CD4-positive, alpha-beta T cell treated with Interleukin-17A for 1 hour (primary cell): ENCODE measurements around the gene TICAM2.

Source experiments
- DNase-seq: peaks from one replicate; pipeline ENCODE4 v3.0.0-alpha.2; 2020

The TICAM2 gene

DNA sequence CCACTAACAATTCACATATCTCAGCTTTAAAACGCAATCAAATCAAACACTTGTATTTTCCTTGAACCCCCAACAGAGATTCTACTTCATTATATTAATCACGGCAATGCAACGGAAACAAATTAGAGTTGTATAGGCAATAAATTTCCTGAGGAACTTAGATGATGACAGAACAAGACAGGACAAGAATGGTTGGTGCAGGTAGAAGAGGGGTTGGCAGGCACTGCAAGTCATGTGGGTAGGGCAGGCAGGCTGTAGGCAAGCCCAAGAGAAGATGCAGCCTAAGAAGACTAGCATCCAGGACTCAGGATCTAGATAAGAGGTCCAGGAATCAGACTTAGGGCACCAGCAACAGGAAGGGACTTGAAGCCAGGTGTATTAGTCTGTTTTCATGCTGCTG lies 41.1 kb downstream of the TICAM2 start:
- no peak for DNase-seq

DNA sequence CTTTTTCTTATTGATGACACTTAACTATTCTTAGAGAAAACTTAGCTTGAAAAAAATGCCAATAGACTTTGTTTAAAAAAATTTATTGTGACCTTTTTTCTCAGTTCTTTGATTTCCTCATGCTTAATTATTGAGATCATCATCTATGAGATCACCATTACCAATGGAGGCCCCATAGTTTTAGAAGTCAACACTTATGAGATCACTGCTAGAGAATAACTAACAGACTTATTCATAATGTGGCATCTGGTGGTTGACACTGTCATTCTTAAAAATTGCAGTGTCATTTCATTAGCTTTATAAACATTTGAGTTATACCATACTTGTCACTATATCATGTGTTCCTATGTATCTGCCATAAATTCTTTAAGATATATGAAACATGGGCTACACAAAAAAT lies 42.8 kb downstream of the TICAM2 start:
- no peak for DNase-seq

DNA sequence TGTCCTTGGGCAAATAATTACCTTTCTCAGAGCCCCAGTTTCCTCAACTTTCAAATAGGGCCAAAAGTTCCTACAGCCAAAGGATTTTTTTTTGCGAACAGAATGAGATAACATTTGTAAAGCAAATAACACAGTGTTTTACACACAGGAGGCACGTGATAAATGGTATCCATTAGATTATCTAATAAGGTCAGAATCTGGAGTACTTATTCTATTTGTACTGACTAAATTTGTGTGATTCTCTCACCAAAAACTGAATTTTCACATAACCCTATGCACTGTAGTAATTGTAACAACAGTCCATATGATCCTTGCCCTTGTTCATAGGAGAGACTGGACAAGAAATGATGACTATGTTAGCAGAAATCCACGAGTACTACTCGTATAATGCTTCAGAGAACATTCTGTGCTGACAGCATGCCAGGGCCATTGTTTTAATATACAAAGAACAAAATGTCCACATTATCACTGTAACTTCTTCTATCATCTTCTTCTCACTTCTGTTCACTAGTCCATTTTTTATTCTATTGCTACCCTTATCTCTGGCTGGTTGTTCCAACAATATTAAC lies 43.8 kb downstream of the TICAM2 start:
- DNase-seq = no peak

DNA sequence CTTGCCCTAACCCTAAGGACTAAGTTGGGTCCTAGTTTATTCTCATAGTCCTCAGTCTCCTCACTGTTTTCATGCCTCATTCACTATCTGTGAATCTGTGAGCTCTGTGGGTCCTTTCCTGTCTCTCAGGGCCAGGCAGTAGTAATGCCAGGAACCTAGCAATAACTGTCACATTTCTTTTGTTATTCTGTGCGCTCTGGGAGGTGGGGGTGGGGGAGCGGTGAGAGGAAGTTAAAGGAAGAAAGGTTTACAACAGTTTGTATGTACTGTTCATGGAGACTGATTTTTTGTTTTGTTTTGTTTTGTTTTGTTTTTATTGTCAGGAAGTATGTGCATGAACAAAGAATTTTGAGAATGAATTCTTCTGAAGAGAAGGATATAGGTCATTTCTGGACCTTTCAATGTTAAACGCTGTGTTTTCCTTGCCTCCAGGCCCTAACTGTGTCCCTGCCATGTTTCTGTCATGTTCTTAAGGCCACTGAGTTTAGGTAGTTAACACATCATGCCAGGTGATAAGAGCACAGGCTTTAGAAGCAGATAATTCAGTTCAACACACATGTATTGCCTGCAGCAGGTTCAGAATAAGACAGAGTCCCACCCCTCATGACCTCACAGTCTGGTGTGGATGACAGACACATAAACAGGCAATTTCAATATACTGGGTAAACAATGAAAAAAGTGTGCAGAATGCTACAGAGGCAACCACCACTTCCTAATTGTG lies 44.5 kb downstream of the TICAM2 start:
- DNase-seq = no peak

DNA sequence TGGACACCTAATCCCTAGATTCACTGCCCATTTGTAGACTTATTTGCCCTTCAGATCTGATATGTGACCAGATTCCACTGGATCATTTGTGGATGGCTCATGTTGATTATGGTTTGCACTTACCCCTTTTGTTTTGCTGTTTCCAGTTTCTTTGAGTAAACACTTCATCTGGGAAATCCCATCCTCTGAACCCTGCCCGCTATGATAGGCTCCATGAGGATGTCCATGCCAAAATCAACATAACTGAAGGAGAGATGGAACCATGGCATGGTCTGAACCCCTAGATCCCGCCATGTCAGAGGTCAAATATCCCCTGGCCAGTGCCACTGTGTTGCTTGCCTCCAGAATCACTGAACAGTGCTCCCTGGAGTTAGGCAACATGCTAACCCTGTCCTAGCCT lies 46.0 kb downstream of the TICAM2 start:
- no peak for DNase-seq

DNA sequence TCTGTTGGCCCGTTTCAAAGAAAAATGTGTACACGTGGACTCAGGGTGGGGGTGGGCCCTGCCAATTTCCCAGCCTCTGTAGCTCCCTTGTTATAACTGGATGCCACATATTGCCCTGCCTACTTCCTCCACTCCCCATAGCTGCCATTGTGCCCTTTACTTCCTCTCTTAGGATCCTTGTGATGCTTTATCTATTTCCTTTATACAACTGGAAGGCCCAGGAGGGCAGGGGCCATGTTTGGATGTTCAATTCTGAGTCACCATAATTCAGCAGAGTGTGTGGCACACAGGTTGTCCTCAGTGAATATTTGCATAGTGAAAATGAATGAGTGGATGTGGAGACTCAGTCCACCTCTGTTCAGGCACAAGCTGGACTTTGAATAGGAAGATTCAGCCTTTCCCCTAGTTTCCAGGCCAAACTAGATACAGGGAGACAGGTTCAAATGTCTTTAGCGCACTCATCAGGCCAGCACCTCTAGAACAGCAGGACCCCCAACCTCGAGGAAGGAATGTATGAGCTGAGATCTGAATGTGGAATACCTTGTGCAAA lies 47.1 kb downstream of the TICAM2 start:
- DNase-seq = no peak

DNA sequence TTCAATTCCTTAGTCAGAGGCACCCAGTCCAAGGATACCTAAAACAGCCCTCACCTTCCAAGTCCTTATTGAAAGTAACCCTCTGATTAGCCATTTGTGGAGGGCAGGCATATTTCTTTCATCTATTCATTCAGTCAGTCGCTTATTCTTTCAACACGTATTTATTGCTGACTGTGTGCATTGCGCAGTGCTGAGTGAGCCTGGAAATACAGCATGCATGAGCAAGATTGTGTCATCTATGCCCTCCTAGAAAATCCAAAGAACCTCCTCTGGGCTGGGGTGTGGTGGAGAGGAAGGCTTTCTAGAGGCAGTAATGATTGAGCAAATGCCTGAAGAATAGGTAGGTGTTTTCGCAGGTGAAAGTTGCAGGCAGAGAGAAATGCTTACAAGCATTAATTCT lies 49.2 kb downstream of the TICAM2 start:
- DNase-seq = no peak

DNA sequence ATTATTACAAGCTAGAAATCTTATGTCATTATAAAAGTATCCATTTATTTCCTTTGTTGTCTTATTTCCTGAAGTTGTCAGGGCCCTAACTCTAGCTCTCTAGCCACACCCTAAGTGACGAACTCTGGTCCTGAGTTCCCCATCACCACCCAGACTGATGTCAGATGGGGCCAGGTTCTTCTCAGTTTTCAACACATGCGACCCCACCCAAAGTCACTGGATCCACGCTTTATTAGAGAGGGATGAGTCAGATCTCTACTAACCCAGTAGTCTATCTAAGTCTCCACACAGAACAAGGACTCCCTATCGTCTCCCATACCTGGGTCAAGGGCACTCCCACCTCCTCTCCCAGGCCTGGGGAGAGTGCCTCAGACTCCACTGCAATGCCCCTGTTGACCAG lies 50.9 kb downstream of the TICAM2 start:
- no peak for DNase-seq

DNA sequence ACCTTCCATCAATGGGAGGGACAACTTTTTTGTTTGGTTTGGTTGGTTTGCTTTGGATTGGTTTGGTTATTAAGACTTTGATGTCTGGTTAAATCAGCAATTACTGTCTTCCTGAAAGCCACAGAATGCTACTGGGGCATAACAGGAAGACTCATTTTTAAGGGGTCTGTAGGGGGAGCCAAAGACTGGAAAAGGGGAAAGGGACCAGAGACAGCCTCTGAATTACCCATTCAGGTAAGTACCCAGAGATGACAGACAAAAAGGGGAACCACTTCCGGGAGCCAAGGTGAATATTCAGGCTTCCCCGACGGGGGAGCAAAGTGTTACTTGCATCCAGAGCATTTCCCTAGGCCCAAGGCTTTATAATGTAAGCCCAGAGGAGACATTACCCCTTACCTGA lies 53.1 kb downstream of the TICAM2 start:
- DNase-seq = peak; percentile 19

DNA sequence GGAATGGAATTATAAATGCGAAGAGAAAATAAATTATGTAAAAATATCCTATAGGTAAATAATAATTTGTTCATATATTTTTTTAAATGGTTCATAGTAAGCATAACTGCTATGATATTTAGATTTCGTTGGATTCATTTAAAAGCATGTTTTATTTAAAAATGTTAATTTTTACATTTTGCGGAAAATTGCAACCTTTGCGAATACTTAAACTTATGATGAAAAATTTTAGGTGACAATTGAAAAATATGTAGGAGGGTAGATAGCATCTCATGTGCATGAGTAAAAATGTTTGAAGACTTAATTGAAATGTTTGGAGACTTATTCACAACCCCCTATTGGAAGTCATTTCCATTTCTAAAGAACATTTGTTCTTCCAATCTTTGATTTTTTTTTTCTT lies 53.6 kb downstream of the TICAM2 start:
- no peak for DNase-seq

DNA sequence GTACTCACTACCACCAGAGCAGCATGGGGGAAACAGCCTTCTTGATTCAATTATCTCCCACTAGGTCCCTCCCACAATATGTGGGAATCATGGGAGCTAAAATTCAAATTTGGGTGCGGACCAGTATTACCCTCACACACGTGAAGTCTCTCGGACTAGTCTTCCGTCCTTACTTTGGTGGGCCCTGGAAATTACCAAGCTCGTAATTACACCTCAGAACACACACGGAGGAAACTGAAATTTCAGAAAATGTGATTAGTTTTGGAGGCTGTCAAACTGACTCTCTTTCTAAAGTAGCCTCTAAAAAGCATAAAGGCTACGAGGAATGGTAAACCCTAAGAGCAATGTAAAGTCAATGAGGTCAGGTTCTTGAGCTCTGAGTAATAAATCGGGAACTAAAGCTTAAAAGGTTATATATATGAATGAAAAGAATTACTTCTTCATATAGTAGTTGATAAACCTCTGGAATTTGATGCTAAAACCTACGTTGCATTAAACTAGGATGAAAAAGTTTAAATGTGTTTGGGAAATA lies 56.9 kb downstream of the TICAM2 start:
- no peak for DNase-seq

DNA sequence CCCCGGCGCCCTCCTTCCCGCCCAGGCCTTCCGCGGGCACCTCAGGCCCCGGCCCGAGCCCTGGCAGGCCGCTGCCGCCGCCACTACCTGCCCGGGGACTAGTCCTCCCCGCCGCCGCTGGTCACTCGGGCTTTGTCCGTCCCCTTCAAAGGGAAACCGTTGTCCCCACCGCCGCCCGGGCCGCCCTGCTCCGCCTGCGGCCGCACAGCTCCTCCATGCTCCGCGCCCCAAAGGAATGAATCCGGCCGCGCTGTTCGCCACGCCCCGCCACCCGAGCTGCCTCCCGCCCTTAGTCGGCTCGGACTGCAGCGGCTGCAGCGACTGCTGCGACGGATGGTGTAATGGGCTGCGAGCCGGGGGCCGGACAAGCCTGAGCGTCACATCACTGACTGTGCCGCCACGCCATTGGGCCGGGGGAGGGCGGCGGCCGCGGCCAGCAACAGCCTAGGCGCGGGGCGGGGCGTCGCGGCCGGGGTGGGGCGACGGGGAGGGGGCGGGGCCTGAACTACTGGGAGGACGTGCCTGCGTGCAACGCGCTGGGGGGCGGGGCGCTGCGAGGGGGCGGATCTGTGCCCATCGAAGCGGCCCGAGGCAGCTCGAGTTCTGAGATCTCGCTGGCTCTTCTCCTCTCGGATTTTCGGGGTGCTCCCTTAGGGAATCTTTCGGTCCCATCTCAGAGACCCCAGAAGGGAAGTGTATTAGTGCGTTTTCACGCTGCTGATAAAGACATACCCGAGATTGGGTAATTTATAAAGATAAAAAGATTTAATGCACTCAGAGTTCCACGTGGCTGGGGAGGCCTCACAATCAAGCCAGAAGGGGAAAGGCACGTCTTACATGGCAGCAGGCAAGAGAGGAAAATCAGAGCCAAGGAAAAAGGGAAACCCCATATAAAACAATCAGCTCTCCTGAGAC lies 57.6 kb downstream of the TICAM2 start, which contains the start of gene FEM1C:
FEM1C (minus strand) TSS at position 340 of the 915 bp plus-strand sequence. CDS start 1,282 bp downstream, outside the sequence.
- peak; percentile 95 for DNase-seq

DNA sequence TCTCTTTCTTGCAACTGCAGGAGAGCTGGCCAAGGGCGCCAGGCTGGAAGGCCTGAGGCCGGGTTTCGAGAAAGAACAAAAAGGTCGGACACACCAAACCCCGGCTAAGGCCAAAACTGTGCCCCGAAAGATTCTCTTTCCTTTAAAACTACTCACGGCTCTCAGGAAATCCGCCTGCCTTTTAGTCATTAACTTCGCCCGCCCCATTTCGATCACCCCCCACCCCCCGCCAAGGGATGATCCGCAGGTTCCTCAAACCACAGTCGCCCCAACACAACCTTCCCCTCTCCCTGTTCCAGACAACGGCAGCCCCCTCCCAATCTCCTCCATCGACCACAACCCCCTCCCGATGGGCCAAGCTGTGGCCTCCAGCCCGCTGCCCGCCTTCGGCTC lies 58.2 kb downstream of the TICAM2 start:
- DNase-seq = peak; percentile 58

DNA sequence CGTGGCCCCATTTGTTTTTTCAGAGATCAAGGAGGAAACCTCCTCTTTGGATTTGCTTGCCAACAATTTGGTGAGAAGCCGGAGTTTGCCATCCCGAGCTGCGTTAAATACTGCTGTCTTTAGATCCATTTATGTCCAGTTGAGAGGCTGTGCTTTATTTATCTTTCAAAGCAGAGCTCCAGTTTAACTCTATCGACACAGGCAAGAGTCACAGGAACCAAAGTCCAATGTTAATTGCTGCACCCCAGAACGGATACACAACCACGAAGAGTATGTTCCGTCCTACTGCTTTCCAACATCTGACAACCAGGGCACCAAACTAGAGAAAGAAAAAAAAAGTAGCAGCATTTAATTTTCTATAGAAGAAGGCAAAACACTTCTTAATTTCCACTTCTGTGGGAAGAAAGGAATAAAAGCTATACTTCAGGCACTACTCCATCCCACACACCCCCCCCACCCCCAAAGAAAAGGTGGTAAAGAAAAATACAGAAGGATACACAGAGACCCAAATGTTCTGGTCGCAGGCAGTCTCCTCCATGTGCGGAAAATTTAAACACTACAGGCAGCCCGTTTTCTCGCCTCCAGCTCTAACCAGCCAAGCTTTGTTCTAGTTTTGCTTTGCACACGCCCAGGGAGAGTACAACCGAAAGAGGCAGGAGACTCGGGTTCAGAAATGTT lies 58.8 kb downstream of the TICAM2 start:
- DNase-seq = no peak

DNA sequence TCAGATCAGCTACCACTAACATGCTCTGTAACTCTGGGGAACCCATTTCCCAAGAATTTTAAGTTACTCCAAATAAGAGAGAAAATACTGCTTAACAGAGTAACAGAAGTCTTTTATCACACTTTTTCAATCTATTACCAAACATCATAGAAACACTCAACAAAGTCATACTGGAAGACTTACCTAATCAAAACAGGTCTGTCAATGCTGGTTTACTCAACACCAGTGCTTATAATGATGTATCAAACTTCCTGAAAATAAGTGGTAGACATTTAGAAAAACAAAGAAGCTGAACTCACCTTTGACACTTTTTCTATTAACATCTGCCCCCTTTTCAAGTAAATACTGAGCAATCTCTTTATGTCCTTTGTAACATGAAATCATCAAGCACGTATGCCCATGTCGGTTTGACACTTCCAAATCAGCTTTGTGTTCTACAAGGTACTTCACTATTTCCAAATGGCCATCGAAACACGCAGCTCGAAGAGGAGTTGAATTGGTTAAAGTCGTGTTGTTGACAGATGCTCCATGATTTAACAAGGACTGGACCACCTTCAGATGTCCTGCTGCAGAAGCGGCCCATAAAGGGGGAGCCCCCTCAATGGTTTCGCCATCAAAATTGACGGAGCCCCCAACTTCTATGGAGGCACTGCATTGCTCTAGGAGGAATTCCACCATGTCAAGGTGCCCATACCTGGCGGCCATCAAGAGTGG lies 59.5 kb downstream of the TICAM2 start:
- no peak for DNase-seq

DNA sequence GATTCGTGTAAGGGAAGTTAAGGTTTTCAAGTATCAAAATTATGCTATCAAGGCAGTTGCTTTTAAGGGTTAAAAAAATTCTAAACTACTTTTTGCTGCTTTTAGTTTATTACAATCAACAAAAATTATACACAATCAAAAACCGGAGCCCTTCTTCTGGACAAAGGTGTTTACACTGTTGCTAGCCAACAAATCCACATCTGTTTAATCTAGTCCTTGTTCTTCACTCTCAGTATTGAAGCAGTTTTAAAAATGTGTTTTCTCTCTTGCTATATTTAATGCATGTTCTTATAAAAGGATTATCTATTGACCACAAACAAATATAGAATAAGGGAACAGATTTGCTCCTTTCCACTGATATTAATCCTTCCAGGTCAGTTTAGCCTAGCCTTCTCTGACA lies 60.2 kb downstream of the TICAM2 start:
- no peak for DNase-seq

DNA sequence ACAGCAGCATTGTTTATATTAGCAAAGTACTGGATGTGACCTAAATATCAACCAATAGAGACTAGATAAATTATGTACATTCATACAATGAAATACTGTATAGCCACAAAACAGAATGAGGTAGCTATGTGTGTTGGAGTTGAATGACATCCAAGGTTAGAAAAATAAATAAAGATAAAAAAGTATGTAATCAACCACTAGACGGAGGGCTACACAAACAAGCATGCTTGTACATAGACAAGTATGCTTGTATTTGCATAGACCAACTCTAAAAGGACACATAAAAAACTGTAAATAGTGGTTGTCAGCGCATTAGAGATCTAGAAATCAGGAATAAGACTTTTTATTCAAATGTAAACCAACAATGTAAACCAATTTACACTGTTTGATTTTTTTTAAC lies 60.7 kb downstream of the TICAM2 start:
- DNase-seq = no peak

DNA sequence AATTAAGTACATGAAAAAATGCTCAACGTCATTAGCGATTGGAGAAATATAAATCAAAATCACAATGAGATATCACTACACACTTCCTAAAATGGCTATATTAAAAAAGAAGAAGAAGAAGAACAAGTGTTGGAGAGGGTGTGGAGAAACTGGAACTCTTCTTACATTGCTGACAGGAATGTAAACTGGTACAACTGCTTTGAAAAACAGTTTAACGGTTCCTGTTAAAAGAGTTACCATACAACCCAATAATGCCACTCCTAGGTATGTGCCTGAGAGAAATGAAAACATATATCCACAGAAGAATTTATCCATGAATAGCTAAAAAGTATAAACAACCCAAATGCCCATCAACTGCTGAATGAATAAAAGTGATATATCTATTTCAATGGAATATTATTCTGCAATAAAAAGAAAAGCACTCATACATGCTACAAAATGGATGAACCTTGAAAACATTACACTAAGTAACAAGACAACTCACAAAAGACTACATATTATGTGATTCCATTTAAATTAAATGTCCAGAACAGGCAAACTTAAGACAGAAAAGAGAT lies 66.7 kb downstream of the TICAM2 start:
- DNase-seq = no peak

DNA sequence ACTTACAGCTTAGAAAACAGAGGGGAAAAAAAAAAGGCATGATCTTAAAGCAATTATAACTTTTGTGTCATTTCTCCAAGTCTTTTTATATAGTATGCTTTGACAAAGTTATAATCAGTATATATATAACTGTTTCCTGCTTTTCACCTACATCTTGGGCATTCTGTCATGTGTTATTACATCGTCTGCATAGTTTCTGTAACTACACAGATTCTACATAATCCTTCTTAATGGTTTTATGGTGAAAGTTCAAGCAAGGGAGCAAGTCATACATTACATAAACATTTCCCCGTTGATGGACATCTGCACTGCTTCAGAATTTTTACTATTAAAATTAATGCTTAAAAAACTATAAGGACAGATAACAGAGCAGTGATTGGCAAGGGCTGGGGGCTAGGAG lies 69.8 kb downstream of the TICAM2 start:
- DNase-seq = no peak

DNA sequence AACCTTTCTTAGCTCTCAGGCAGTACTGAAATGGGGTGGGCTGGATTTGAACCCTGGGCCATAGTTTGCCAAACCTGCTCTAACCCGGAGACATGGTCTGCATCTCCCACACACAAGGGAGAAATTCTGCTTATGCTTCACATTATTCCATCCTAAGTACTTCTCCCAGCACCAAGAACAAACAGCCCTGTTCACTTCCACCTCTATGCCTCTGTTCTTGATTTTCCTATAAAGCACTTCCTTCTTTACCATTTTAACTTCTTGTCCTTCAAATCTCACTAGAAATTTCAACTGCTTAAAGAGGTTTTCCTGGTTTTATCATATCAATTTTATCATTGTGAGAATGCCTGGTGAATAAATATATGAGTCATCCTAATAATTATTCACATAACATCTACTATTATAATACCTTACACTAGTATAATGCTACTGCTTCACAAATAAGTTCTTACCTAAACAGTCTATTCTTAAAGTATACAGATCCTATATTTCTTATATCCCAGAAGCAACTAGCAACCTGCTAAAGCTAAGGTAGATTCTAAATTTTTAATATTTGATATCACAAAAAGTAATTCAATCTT lies 70.4 kb downstream of the TICAM2 start:
- DNase-seq = no peak

DNA sequence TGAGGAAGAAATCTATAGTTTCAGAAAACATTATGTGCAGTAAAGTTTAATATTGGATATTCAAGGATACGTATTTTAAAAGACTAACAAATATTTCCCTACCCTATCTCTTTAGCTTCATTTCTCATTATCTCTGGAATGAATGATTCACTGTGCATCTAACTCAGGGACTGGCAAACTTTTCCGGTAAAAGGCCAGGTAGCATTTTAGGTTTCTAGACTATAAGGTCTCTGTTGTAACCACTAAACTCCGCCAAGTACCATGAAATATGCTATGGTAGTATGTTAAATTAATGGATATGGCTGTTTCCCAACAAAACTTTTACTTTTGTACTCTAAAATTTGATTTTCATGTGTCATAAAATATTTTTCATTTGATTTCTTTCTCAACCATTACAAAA lies 70.9 kb downstream of the TICAM2 start:
- DNase-seq = no peak
